Neural progenitor cell (in vitro differentiated cells): ENCODE results near the gene DDX25. TPM values are rescaled to one million over a fixed set of nuclear protein-coding genes. Genes with fewer than 3 reads are reported as not detected.
"Not testable (repeated sequence)": the region's sequence is repeated elsewhere in the genome, so short reads cannot be mapped to it uniquely, and the experiment has no call there.

ENCODE experiments used
- DNase-seq: peaks from one replicate; pipeline ENCODE4 v3.0.0-alpha.2; 2016; ENCODE audit warnings: low spot score
- H2AFZ ChIP-seq: fragments of 200-600 bp; sonication (generic); replicated peaks from 2 replicates; pipeline ENCODE4 v1.6.1; 2016; ENCODE audit warnings: antibody characterized with exemption
- H3F3A ChIP-seq: fragments of 200-600 bp; sonication (generic); 2 replicates; pipeline ENCODE4 v1.6.1; 2016; ENCODE audit warnings: antibody characterized with exemption, low read depth
- H3K27ac ChIP-seq: fragments of 200-600 bp; sonication (generic); 2 replicates; pipeline ENCODE4 v1.5.1; 2016; ENCODE audit warnings: mild to moderate bottlenecking
- H3K27me3 ChIP-seq: fragments of 200-600 bp; sonication (generic); 2 replicates; pipeline ENCODE4 v1.6.1; 2016; ENCODE audit warnings: mild to moderate bottlenecking, moderate library complexity
- H3K36me3 ChIP-seq: fragments of 200-600 bp; sonication (generic); 2 replicates; pipeline ENCODE4 v1.5.1; 2016
- H3K4me1 ChIP-seq: fragments of 200-600 bp; sonication (generic); 2 replicates; pipeline ENCODE4 v1.6.1; 2016; ENCODE audit warnings: mixed run types
- H3K4me2 ChIP-seq: fragments of 200-600 bp; sonication (generic); 2 replicates; pipeline ENCODE4 v1.6.1; 2016
- H3K4me3 ChIP-seq: fragments of 200-600 bp; sonication (generic); 2 replicates; pipeline ENCODE4 v1.5.1; 2016
- H3K79me2 ChIP-seq: fragments of 200-600 bp; sonication (generic); 2 replicates; pipeline ENCODE4 v1.6.1; 2016; ENCODE audit warnings: low read depth
- H3K9ac ChIP-seq: fragments of 200-600 bp; sonication (generic); 2 replicates; pipeline ENCODE4 v1.6.1; 2016
- H3K9me3 ChIP-seq: fragments of 200-600 bp; sonication (generic); 2 replicates; pipeline ENCODE4 v1.5.1; 2016; ENCODE audit warnings: low read depth
- H4K20me1 ChIP-seq: fragments of 200-600 bp; sonication (generic); 2 replicates; pipeline ENCODE4 v1.6.1; 2016; ENCODE audit warnings: low read depth
- H3K27ac Mint-ChIP-seq: 3 replicates; pipeline ENCODE4 v1.8.0; 2021; ENCODE audit warnings: mixed read lengths
- H3K27me3 Mint-ChIP-seq: 2 replicates; pipeline ENCODE4 v1.8.0; 2022; ENCODE audit warnings: low read depth, mild to moderate bottlenecking, inconsistent platforms, moderate library complexity, mixed read lengths; ENCODE audit not compliant: insufficient read depth
- H3K36me3 Mint-ChIP-seq: 3 replicates; pipeline ENCODE4 v1.8.0; 2021; ENCODE audit warnings: mixed read lengths
- H3K4me1 Mint-ChIP-seq: 3 replicates; pipeline ENCODE4 v1.8.0; 2021; ENCODE audit warnings: mixed read lengths
- H3K4me3 Mint-ChIP-seq: 3 replicates; pipeline ENCODE4 v1.8.0; 2021; ENCODE audit warnings: mild to moderate bottlenecking, moderate library complexity, mixed read lengths
- H3K9me3 Mint-ChIP-seq: 3 replicates; pipeline ENCODE4 v1.8.0; 2020; ENCODE audit warnings: mixed read lengths
- CTCF ChIP-seq: fragments of 200-600 bp; sonication (generic); IDR thresholded peaks from 2 replicates; pipeline ENCODE4 v1.5.1; 2017; ENCODE audit warnings: antibody characterized with exemption, mild to moderate bottlenecking
- EZH2 ChIP-seq: fragments of 200-600 bp; sonication (generic); IDR thresholded peaks from 2 replicates; pipeline ENCODE4 v1.6.1; 2017; ENCODE audit warnings: antibody characterized with exemption, mild to moderate bottlenecking, moderate library complexity
- EZH2phosphoT487 ChIP-seq: fragments of 200-600 bp; sonication (generic); IDR thresholded peaks from 2 replicates; pipeline ENCODE4 v1.6.1; 2017; ENCODE audit warnings: antibody characterized with exemption
- total RNA-seq: library from RNA; depleted of rRNA; stranded (reverse); fragments of >200 nt; gene quantifications from 2 replicates; pipeline ENCODE4 v1.2.3, GENCODE V29; 2015; ENCODE audit warnings: low replicate concordance

The DDX25 gene
- total RNA-seq, result 8.9 and 12.4 TPM in 2 replicates

GRCh38 chr11:125903711-125904659 lies at the start of gene DDX25:
TSS of gene DDX25 (plus strand) at chr11:125904508. CDS start at chr11:125904518, 10 bp downstream.
- Mint-ChIP-seq H3K9me3 (no peaks in the 10 kb centered on the region), H3K27me3 (peaks cover 12% of the 10 kb centered on the region), H3K36me3 (peaks cover 9% of the 10 kb centered on the region), H3K4me3 (peak within 1 kb of the TSS; percentile 97), H3K27ac (no peak within 1 kb of the TSS), H3K4me1 (peaks cover 17% of the 10 kb centered on the region)
- peak; percentile 30 for TF ChIP-seq EZH2phosphoT487
- TF ChIP-seq EZH2, result peak; percentile 37
- no peak for TF ChIP-seq CTCF
- Histone ChIP-seq H3K79me2 (peaks cover 25% of the 10 kb centered on the region), H3F3A (peaks cover 29% of the 10 kb centered on the region), H4K20me1 (peaks cover 10% of the 10 kb centered on the region), H3K36me3 (no peaks in the 10 kb centered on the region), H3K9me3 (no peaks in the 10 kb centered on the region), H3K27ac (no peak within 1 kb of the TSS), H3K9ac (no peak within 1 kb of the TSS), H3K4me1 (peaks cover 5% of the 10 kb centered on the region), H3K4me3 (peak within 1 kb of the TSS; percentile 77), H3K4me2 (peak within 1 kb of the TSS; percentile 75), H2AFZ (peak within 1 kb of the TSS; percentile 70), H3K27me3 (peaks cover 32% of the 10 kb centered on the region)
- DNase-seq, result peak; percentile 85

- not testable (repeated sequence) for H4K20me1 ChIP-seq, H3K27ac Mint-ChIP-seq, H3K79me2 ChIP-seq, H3K27me3 ChIP-seq, H3K4me3 ChIP-seq, DNase-seq, H3K4me3 Mint-ChIP-seq, H3K4me1 ChIP-seq, H3K4me2 ChIP-seq, H3F3A ChIP-seq, H3K36me3 ChIP-seq, H3K9ac ChIP-seq, H3K27me3 Mint-ChIP-seq, H3K36me3 Mint-ChIP-seq, H3K27ac ChIP-seq, H3K4me1 Mint-ChIP-seq, H3K9me3 ChIP-seq, H2AFZ ChIP-seq
- H3K9me3 Mint-ChIP-seq, result peaks cover 27% of the 10 kb centered on the region
Observed at GRCh38 chr11:125857670-125858069, 46.6 kb upstream of the DDX25 start.

GRCh38 chr11:125862786-125863185 lies 41.5 kb upstream of the DDX25 start:
- H3K36me3 ChIP-seq, H3K36me3 Mint-ChIP-seq, H3K27me3 Mint-ChIP-seq, H2AFZ ChIP-seq, H3K4me1 ChIP-seq, H3K79me2 ChIP-seq, H3K4me3 ChIP-seq, H3K27ac Mint-ChIP-seq, DNase-seq, H3K4me1 Mint-ChIP-seq, H4K20me1 ChIP-seq, H3K4me3 Mint-ChIP-seq, H3K9ac ChIP-seq, H3K9me3 ChIP-seq, H3F3A ChIP-seq, H3K4me2 ChIP-seq, H3K27me3 ChIP-seq, H3K27ac ChIP-seq: not testable (repeated sequence)
- H3K9me3 Mint-ChIP-seq, result peaks cover 24% of the 10 kb centered on the region

- H3K4me1 Mint-ChIP-seq, H3K36me3 ChIP-seq, H2AFZ ChIP-seq, H3K27me3 Mint-ChIP-seq, H3K4me2 ChIP-seq, H3K4me3 ChIP-seq, H4K20me1 ChIP-seq, H3K9me3 ChIP-seq, H3K27me3 ChIP-seq, H3K79me2 ChIP-seq, H3K4me3 Mint-ChIP-seq, H3K4me1 ChIP-seq, H3K36me3 Mint-ChIP-seq, H3K27ac ChIP-seq, H3K9ac ChIP-seq, H3F3A ChIP-seq, H3K27ac Mint-ChIP-seq, DNase-seq: not testable (repeated sequence)
- H3K9me3 Mint-ChIP-seq, result peaks cover 13% of the 10 kb centered on the region
Observed at GRCh38 chr11:125865354-125865753, 39.0 kb upstream of the DDX25 start.
